ENCODE measurements around the gene GET3.

The GET3 gene

DNA sequence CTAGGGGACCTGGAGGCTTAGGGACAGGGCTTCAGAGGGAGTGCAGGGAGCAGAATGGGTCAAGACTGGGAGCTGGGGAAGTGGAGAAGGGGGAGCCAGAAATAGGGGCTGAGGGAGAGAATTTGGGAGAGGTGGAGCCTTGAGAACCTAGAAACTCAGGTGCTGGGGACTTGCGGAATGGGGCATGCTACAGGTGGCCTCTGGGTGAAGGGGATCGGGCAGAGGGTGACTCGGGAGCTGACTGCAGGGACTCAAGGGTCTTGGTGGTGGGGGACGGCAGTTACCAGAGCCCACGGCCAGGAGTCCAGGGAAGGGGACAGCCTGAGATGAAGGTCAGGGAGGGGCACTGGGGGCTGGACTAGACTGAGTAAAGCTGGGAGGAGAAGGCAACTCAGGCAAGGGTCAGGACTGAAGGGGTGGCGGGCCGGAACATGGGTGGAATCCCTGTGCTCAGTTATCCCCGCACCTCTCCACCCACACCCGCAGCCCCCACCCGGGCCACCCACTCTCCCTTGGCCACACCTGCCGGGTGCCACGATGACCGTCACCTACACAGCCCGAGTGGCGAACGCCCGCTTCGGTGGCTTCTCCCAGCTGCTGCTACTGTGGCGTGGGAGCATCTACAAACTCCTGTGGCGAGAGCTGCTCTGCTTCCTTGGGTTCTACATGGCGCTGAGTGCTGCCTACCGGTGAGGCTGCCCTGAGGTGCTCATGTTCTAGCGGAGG, 14.9 kb downstream of the GET3 start:
- DNase-seq (ENCODE audit: low spot score), result no peak

DNA sequence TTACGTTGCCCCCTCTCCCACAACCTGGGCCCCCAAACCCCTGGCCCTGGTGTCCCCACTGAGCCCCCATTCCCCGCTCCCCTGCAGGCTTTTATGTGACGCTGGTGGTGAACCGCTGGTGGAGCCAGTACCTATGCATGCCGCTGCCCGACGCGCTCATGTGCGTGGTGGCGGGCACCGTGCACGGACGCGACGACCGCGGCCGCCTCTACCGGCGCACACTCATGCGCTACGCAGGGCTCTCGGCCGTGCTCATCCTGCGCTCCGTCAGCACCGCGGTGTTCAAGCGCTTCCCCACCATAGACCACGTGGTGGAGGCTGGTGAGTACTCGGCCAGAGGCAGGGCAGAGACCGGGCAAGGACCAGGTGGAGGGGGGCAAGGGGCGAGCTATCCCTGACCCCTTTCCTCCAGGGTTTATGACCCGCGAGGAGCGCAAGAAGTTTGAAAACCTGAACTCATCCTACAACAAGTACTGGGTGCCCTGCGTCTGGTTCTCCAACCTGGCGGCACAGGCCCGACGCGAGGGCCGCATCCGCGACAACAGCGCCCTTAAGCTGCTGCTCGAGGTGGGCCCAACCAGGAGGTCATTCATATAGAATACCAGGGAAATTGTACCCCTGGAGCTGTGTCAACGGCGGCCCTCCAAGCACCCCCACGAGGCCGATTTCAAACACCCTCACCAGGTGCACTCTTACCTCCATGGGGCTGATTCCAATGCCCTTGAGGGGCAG, 17.3 kb downstream of the GET3 start:
- DNase-seq (ENCODE audit: low spot score), result no peak

DNA sequence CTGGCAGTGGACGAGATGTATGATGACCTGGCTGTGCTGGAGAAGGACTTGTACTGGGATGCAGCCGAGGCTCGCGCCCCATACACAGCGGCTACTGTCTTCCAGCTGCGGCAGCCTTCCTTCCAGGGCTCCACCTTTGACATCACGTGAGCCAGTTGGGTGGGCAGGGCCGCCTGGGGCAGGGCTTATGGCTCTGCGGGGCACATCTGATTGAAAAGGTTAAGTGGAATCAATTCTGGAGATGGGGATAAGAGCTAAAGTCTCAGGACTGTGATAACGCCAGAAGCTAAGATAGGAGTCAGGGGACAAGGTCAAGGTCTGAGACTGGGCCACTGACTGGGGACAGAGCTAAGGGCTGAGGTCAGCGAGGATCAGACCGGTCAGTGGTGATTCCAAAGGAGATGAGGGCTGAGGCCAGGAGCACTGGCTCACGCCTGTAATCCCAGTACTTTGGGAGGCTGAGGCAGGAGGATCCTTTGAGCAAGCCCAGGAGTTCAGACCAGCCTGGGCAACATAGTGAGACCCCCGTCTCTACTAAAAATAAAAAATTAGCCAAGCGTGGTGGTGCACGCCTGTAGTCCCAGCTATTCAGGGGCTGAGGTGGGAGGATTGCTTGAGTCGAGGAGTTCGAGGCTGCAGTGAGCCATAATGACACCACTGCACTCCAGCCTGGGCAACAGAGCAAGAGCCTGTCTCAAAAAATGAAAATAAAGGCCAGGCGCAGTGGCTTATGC, 19.0 kb downstream of the GET3 start:
- DNase-seq (ENCODE audit: low spot score), result no peak

DNA sequence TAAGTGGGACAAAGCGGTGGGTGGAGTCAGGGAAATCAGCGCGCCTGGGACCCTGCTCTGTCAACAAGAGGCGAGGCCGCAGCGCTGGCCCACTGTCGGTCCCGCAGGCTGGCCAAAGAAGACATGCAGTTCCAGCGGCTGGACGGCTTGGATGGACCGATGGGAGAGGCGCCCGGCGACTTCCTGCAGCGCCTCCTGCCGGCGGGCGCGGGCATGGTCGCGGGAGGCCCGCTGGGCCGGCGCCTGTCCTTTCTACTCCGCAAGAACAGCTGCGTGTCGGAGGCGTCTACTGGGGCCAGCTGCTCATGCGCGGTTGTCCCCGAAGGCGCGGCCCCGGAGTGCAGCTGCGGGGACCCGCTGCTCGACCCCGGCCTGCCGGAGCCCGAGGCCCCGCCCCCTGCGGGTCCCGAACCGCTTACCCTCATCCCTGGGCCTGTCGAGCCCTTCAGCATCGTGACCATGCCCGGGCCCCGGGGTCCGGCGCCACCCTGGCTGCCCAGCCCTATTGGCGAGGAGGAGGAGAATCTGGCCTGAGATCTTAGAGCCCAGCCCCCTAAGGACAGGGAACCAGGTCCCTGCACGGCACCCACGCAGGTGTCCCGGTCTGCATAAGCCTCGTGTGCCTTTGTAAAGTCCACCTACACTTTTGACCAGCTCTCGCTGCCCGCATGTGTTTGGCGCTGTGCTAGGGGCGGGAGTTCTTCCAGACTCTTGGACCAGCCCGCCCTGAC, 20.4 kb downstream of the GET3 start:
- peak; percentile 62 for DNase-seq (ENCODE audit: low spot score)

DNA sequence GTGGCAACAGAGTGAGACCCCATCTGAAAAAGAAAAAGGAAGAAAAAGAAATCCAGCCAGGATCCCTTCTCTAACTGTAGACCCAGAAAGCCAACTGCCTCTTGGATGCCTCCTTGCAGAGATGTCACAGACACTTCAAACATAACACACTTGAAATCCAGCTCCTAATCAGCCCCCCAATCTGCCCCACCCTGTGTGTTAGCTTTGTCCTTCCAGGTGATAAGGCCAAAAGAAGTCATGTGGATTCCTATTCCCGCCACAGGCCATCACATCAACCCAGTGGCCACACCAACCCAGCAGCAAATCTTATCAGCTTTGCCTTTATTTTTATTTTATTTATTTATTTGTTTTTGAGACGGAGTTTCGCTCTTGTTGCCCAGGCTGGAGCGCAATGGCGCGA, 22.4 kb downstream of the GET3 start:
- DNase-seq (ENCODE audit: low spot score), result no peak

DNA sequence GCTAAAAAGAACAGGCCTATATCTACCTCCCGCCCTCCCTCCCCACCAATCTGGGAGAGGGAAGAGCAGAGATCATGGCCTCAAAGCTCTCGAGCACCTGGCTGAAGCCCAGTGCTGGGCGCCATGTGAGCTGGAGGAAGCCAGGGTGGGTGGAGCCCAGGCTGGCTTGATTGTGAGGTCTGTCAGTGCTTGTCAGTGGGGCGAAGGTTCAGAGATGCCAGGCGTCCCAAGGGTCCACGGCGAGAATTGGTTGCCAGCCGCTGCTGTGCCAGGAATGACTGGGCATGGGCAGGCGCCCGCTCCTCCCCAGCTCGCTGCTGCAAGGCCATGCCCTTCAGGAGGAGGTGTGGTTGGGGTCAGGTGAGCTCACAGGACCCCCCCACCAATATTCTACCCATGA, 25.8 kb downstream of the GET3 start:
- no peak for DNase-seq (ENCODE audit: low spot score)

DNA sequence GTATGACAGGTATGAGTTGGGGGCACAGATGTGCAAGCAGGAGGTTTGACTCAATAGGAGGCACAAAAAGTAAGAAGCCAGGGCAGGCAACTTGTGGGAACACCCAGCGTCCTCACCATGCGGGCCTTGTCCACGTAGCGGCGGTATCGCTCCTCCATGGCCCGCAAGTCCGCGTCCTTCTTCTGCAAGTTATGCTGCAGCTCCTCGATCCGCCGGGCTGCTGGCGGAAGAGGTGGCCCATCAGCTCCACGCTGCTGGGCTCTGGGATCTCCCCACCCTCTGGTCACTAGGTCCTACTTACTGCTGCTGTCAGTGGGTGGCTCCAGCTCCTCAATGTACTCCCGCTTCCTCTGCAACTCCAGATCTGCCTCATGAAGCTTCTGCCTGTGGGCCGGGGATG, 27.4 kb downstream of the GET3 start:
- no peak for DNase-seq (ENCODE audit: low spot score)

DNA sequence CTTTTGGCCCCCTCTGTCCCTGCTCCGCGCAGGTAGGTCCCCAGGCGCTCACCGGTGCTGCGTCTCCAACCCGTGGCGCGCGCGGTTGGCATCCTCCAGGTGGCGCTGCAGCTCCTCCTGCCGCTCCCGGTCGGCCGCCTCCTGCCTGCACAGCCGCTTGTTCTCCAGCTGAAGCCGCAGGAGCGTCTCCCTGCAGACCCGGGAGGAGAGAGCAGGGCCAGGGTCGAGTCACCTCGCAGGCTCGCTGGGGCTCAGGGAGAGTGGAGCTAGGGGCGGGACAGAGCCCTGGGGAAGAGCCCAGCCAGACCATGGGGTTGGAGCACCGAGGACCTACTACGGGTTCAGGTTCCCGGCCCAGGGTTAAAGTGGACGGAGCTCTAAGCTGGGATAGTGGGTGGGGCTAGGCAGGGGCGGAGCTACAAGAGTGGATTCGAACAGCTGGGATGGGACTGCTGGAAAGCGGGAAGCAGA, 28.8 kb downstream of the GET3 start:
- peak; percentile 83 for DNase-seq (ENCODE audit: low spot score)

DNA sequence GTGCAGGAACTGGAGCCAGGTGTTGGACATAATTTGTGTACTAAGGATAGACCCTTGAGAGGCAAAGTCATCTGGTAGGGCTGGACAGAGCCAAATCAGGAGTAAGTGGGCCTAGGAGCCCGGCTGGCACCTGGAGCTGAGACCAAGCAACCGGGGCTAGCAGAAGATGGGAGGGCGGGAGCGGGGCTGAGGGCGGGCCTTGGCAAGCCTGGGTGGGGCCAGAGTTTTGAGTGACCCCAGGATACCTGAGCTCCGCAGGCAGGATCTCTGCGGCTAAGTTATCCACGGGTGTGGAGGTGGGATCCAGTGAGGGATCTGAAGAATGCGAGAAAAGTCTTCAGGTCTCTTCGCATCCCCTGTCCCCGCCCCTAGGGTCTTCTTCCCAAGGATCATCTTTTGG, 29.9 kb downstream of the GET3 start:
- DNase-seq (ENCODE audit: low spot score), result no peak

DNA sequence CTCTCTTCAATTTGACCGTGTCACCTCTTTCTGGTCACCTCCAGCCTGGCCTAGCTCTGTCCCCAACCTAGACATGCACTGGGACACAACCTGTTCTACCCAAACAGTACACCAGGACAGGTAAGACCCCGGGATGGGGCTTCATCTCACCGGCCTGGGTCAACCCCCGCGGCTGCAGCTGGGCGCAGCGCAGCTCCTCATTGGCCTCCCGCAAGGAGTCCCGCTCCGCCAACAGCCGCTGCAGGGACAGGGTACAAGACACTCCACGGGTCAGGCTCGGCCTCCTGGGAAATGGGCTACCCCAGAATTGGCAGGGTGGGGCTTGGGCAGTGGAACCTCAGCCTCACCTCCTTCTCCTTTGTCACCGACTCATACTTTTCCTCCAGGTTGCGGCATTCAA, 30.4 kb downstream of the GET3 start:
- DNase-seq (ENCODE audit: low spot score), result no peak

DNA sequence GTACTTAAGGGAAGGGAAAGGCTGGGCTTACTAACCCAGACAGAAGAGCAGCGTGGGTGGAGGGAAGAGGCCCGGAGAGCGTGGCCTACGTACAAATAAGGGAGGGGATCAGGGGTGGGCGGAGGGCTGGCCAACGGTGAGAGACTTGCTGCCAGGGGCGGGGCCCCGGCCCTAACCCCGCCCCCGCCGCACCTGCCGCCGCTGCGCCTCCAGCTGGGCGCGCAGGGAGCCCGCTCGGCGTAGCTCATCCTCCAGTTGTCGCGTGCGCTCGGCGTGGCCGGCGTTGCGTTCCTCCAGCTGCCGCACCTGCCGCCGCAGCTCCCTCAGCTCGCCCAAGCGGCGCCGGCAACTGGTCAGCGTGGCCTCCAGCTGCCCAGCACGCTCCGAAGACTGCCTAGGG, 32.4 kb downstream of the GET3 start:
- DNase-seq (ENCODE audit: low spot score), result peak; percentile 74

DNA sequence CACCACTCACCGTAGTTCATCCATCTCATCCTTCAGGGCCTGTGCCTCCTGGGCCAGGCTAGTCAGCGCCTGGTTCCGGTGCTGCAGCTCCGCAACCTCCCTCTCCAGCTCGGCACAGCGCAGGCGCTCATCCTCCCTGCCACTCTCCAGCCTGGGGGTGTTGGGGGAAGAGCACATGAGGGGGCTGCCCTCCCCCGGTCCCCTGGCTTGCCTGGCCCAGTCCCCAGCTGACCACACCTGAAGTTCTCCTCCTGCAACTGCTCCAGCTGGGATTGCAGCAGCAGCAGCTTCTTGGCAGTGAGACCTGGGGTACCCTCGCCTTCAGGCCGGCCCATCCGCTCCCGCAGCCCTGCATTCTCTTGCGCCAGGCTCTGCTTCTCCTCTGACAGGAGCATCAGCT, 33.6 kb downstream of the GET3 start:
- no peak for DNase-seq (ENCODE audit: low spot score)

DNA sequence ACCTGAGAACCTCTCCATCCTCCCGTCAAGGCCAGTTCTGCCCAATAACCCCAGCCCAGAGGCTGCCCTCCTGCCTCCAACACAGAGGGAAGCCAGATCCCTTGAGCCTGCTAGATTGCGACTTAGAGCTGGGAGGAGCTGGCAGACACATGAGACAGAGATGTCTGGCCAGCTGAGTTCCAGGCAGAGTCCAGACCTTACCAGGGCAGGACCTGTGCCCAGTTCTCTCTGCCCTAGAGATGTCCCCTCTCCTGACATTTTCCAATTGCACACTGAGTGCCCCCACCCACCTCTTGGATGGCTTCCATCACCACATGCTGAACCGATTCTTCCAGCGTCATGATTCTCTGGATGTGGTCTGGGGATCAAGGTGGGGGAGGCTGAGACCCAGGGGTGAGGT, 35.0 kb downstream of the GET3 start:
- no peak for DNase-seq (ENCODE audit: low spot score)

DNA sequence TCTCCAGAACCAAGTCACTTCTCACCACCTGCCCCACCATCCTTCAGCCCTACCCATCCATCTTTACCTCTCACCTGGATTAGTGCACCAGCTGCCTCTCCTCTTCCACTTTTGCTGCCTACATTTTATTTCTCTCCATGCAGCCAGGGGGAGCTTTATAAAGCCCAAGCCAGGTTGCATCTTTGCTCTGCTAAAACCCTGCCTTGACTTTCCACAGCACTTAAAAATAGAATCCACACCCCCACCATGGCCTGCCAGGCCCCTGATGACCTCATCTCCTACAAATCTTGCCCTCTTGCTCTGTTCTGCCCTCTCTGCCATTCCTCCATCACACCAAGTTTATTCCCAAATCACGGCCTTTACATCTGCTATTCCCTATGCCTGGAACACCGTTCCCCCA, 36.3 kb downstream of the GET3 start:
- DNase-seq (ENCODE audit: low spot score), result no peak

DNA sequence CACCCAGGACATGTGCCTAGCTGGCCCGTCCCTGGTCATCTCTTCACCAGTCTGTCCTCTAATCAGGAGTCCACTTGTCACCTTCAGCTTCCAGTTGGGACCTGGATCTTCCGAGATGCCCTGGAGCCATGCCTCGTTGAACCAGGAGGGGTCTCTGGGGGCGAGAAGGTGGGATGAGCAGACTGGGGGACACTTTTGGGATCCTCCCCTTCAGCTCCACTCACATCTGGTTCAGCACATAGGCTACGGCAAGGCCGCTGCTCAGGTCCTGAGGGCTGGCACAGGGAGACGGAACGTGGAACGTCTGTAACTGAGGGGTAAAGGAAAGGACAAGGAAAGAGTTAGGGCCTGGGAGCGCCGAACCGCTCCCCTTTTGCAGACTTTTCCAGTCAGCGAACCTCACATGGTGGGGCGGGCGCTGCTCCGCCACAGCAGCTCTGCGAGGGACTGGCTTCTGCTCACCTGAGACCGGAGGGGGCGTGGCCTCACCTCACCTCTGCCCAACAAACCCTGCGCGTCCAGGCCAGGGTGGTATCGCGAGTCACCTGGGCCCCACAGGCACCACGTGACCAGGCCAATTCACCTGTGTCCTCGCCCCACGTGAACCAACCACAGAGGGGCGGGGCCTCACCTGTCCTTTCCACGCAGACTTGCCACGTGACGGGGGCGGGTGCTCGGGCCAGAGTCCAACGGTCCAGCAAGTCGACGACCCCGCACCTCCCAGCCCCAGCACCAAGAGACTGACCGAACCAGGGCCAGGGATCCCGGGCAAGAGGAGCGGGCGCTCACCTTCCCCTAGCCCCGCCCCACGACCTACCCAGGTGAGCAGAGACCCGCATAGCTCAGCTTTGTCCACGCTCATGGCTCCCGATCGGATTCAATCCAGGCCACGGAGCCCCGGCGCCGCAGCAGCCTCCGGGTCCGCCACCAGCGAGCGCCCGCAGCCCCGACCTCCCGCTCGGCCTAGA, 37.6 kb downstream of the GET3 start, which contains the start of gene HOOK2:
Gene HOOK2 (minus strand): TSS at position 965 of the 968 bp plus-strand sequence. CDS start 103 bp downstream, at position 862.
- no peak for DNase-seq (ENCODE audit: low spot score)

DNA sequence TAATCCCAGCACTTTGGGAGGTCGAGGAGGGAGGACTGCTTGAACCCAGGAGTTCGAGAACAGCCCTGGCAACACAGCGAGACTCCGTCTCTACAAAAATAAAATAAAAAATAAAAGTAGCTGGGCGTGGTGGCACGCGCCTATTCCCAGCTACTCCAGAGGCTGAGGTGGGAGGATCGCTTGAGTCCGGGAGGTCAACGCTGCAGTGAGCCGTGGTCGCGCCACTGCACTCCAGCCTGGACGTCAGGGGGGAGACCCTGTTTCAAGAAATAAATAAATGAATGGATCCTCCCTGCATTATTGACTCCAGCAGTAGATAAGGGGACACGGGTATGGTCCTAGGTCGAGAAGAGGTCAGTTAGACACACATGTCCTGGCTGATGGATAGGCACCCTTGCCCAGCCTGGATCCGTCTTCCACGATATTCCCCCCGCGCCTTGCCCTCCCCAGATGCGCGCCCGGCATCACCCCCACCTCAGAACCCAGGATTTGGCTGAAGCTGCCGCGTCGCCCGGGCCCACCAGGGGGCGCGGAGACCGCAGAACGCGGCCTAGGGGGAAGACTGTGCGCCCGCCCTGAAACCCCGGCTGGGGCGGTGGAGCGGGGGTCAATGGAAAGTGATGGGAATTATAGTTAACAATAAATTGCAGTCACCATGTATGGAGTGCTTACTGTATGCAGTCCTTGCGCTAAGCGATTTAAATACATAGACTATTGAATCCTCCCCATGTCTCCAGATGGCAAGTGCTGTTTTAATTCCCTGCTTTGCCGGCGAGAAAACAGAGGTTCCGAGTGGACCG, 40.1 kb downstream of the GET3 start:
- peak; percentile 83 for DNase-seq (ENCODE audit: low spot score)

DNA sequence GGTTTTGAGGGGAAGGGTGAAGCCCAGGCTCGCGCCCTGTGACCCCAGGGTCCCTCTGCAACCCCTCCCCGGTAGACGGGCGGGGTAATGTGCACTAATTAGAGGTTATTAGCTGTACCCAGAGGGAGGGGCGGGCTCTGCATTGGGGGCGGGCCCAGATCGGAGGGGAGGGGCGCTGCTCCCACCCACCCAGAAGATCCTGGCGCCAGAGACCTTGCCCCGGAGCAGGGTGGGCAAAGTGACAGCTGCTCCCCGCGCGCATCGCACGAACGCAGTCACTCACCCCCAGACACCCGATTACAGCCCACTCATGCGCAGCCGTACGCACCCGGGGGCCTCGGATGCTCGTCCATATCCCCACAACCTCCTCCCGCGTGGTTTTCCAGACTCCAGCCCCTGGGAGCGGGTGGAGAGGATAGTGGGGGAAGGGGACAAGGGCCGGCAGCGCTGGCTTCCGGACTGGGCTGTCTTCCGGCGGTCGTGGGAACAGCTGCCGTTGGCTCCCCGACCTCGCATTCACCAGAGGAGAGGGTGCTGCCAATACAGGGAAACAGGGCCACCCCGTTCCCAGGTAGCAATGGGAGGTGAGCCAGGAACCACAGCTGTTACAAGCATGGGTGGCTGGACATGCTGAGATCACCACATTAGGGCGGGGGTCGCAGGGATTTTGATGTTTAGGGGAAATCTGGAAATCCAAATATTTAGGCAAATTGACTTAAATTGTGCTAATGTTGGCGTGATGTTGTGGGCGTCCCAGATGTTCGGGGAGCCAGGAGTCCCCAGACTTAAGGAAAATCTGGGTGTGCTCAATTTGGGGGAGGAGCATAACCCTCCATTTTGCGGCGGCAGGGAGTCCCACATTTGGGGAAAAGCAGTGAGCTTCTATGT, 41.0 kb downstream of the GET3 start:
- DNase-seq (ENCODE audit: low spot score), result peak; percentile 43

DNA sequence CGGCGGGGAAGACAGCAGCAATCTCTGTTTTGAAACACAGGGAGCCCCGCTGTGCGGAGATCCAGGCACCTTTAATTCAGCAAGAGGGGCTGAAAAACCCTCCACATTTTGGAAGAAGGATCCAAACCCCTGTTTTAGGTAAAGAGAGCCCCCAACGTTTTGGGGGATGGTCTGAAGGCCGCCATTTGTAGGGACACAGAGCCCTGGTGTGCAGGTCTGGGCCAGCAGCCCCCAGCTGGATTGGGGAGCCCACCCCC, 41.5 kb downstream of the GET3 start:
- DNase-seq (ENCODE audit: low spot score), result no peak

Data from CD4-positive, alpha-beta T cell treated with Interleukin-2 at 100 ng/mL for 4 hours (primary cell).